Heart left ventricle (tissue), 13 donors: ENCODE measurements around the gene KRTAP10-7.

Experiments used
- POLR2A ChIP-seq, 2 donors: fragments of 450-650 bp; IDR thresholded peaks; one replicate each; pipeline ENCODE4 v1.6.1; 2017; ENCODE audit warnings: antibody characterized with exemption in 2 of 2, mild to moderate bottlenecking in 2 of 2, moderate library complexity in 2 of 2
- TF ChIP-seq, protein P1 (sequence below), 12 donors: fragments of 200-600 bp; sonication (generic) in 4 of 12; IDR thresholded peaks; one replicate each; pipeline versions ENCODE4 v1.5.0 to v1.8.0; 2018 to 2022; ENCODE audit warnings: antibody characterized with exemption in 12 of 12, mild to moderate bottlenecking in 5 of 12
- donor health status: ischemic (EF 13 %, LVEDD 7.1; RV severe dilation, severe dysfunction).
- donor health status: DM: no; HTN: yes; CAD: no.
- donor health status: DM: no; HTN: no; CAD: no.
- donor health status: ischemic (EF 25% LVEDD 6.9; RV normal size, moderate dysfunction).
- donor health status: ischemic (EF 25% LVEDD 5.7; RV mildly dilated, moderate dysfunction).
- donor health status: ischemic (EF 35%, LVEDD 5.7; RV mildly dilated, moderate dysfunction).
- donor health status: nonischemic (EF 11% LVEDD 7.7; RV severe dilation, severe dysfunction).
- donor health status: DM: yes; HTN: yes; CAD: no.
- donor health status: PGD.
- donor health status: ischemic (EF 29% LVEDD 5.4; RV normal size, mild dysfunction).
- donor health status: nonischemic (EF 23%, LVEDD 6.1; RV moderate dilation, normal function).

DNA sequence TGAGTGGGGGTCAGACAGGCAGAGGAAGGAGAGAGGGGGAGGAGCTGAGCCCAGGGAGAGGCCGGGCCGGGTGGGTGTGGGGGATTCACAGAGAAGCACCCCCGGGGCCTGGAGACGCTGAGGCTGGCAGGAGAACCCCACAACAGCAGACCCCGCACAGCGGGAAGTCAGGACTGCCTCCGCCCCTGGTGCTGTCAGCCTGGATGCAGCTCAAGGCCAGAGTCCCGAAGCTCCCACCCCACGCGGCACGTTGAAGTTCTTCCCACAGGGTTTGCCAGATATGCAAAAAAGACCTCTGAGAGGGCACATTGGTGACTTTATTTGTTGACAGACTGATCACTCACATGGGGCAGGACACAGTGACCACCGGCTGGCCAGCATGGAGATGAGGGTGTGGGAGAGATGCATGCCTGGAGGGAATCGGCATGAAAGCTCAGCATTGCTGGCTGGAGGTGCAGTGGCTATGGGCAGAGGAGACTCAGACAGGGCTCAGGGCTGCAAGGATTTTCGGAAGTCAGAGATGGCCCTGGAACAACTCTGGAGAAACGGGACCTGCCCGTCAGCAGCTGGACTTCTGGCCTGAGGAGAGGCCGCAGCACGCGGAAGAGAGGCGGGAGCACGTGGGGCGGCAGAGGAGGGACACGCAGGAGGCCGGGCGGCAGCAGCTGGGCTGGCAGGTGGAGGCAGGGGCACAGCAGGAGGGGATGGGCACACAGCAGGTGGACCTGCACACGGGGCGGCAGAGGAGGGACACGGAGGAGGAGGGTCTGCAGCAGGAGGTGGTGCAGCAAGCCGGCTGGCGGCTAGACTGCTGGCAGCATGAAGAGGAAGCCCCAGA, 42.7 kb upstream of the KRTAP10-7 start:
- TF ChIP-seq, protein P1, sequence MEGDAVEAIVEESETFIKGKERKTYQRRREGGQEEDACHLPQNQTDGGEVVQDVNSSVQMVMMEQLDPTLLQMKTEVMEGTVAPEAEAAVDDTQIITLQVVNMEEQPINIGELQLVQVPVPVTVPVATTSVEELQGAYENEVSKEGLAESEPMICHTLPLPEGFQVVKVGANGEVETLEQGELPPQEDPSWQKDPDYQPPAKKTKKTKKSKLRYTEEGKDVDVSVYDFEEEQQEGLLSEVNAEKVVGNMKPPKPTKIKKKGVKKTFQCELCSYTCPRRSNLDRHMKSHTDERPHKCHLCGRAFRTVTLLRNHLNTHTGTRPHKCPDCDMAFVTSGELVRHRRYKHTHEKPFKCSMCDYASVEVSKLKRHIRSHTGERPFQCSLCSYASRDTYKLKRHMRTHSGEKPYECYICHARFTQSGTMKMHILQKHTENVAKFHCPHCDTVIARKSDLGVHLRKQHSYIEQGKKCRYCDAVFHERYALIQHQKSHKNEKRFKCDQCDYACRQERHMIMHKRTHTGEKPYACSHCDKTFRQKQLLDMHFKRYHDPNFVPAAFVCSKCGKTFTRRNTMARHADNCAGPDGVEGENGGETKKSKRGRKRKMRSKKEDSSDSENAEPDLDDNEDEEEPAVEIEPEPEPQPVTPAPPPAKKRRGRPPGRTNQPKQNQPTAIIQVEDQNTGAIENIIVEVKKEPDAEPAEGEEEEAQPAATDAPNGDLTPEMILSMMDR (IDR thresholded peaks at IDR 0.05), result no peak
- no peak for TF ChIP-seq POLR2A (IDR thresholded peaks at IDR 0.05)
